ENCODE results near the gene ASAP2.
A peak's percentile ranks its signal among the peaks of the same experiment; 100 is the strongest.
"Not testable (repeated sequence)": the region's sequence is repeated elsewhere in the genome, so short reads cannot be mapped to it uniquely, and the experiment has no call there.

ASAP2 gene

GRCh38 chr2:9258953-9259399 lies 52.4 kb downstream of the ASAP2 start:
- TF ChIP-seq CTCF (conservative IDR thresholded peaks at IDR 0.05; ENCODE audit: low read length), result no peak
- no peak for DNase-seq (ENCODE audit: low read depth)
- no peak overlapping the region for H3K4me3 ChIP-seq (ENCODE audit: low read length)

- DNase-seq (ENCODE audit: low read depth), result no peak
- no peak overlapping the region for H3K4me3 ChIP-seq (ENCODE audit: low read length)
- no peak for TF ChIP-seq CTCF (conservative IDR thresholded peaks at IDR 0.05; ENCODE audit: low read length)
Observed at GRCh38 chr2:9260464-9260918, 53.9 kb downstream of the ASAP2 start.

- 0 out of 2 replicates have a peak, but pooled peaks have one; percentile 8 for TF ChIP-seq CTCF (conservative IDR thresholded peaks at IDR 0.05; ENCODE audit: low read length)
- peak; percentile 82 for DNase-seq (ENCODE audit: low read depth)
- no peak overlapping the region; the same call in 1 of the 2 replicates for H3K4me3 ChIP-seq (ENCODE audit: low read length)
Observed at GRCh38 chr2:9261231-9261883, 54.7 kb downstream of the ASAP2 start.

DNA sequence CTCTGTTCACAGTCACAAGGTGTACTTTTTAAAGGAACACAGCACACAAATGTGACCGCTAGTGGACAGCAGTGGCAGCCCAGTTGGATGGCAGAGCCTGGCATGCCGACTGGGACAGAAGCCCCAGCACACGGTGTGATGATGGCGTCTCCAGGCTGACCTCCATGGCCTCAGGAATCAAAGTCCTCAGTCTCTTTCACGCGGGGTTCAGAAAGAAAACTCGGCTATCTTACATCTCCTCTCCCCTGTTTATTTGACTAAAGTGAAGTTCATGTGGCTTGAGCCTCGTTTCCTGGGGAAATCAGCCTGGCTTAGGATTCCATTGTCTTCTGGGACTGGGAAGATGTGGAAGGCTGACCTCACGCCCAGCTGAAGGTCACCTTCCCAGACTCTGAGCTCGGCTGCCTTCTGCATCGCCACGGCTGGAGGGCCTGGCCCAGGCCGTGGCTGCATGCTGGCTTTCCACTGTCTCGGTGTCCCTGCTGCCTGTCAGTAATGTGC lies 56.1 kb downstream of the ASAP2 start:
- TF ChIP-seq CTCF (conservative IDR thresholded peaks at IDR 0.05; ENCODE audit: low read length), result no peak
- no peak for DNase-seq (ENCODE audit: low read depth)
- no peak overlapping the region for H3K4me3 ChIP-seq (ENCODE audit: low read length)

- DNase-seq (ENCODE audit: low read depth), result no peak
- H3K4me3 ChIP-seq (ENCODE audit: low read length), result no peak overlapping the region
- no peak for TF ChIP-seq CTCF (conservative IDR thresholded peaks at IDR 0.05; ENCODE audit: low read length)
Observed at GRCh38 chr2:9263428-9263827, 56.8 kb downstream of the ASAP2 start.

DNA sequence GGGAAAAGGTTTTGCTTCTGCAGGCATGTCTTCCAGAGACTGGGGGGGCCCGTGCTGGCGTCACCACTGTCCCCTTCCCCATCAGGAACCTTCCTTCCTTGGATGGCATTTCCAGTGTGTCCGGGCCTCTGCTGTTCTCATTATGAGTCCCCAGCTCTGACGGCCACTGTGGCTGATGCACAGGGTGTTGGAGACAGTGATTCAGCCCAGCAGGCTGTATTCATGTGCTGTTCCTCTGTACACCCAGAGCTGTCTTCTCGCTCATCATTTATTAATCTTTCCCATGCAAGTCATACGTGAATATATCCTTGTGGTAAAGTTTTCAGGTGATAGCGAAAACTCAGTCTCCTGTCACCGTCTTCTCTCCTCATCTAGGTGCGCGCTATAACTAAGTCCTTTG lies 57.7 kb downstream of the ASAP2 start:
- DNase-seq (ENCODE audit: low read depth), result peak; percentile 39
- H3K4me3 ChIP-seq (ENCODE audit: low read length), result no peak overlapping the region
- no peak for TF ChIP-seq CTCF (conservative IDR thresholded peaks at IDR 0.05; ENCODE audit: low read length)

- TF ChIP-seq CTCF (conservative IDR thresholded peaks at IDR 0.05; ENCODE audit: low read length), result no peak
- peak; percentile 64 for DNase-seq (ENCODE audit: low read depth)
- H3K4me3 ChIP-seq (ENCODE audit: low read length), result no peak overlapping the region
Observed at GRCh38 chr2:9266711-9267110, 60.1 kb downstream of the ASAP2 start.

DNA sequence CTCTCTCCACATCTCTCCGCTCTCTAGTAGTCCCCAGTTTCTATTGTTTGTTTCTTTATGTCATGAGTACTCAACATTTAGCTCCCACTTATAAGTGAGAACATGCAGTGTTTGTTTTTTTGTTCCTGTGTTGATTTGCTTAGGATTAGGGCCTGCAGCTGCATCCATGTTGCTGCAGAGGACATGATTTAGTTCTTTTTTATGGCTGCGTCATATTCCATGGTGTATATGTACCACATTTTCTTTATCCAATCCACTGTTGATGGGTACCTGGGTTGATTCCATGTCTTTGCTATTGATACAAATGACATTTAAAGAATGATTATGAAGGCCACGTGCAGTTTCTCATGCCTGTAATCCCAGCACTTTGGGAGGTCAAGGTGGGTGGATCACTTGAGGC lies 60.7 kb downstream of the ASAP2 start:
- not testable (repeated sequence) for DNase-seq (ENCODE audit: low read depth)

More for the DNA sequence above, 60.7 kb downstream of the ASAP2 start:
- H3K4me3 ChIP-seq (ENCODE audit: low read length), result not testable (repeated sequence)

Data from AG10803 (cell line).